Panc1 (cell line): ENCODE results near the gene RNF224. TPM values are rescaled to one million over a fixed set of nuclear protein-coding genes. Genes with fewer than 3 reads are reported as not detected.

Experiments
- ATAC-seq: fragments of 200-7000 bp; cut with Tn5 transposase; 2 replicates; pipeline ENCODE4 v1.9.1; 2020; ENCODE audit warnings: mild to moderate bottlenecking, moderate library complexity
- BruUV-seq: library from RNA; stranded (reverse); fragments of 400-500 nt; replicated peaks from 2 replicates; lab custom pipeline; 2021; lab: Mats Ljungman, UMichigan
- CTCF ChIA-PET: fragments of 300-600 bp; sonication (Branson Sonifier 250); formaldehyde crosslinking; loops from one replicate; lab custom pipeline; 2022; ENCODE audit warnings: antibody characterized with exemption; lab: Charles Lee
- POLR2A ChIA-PET: fragments of 300-600 bp; sonication (Branson Sonifier 250); formaldehyde crosslinking; loops from one replicate; lab custom pipeline; 2022; ENCODE audit warnings: antibody characterized with exemption; lab: Charles Lee
- DNase-seq: peaks from one replicate; pipeline ENCODE4 v3.0.0-alpha.2; 2010; ENCODE audit warnings: low read depth, low spot score
- H3K27ac ChIP-seq: 2 replicates; pipeline ENCODE4 v1.5.1; 2011; ENCODE audit warnings: mild to moderate bottlenecking, low read length, inconsistent platforms
- H3K27me3 ChIP-seq: fragments of 200-500 bp; sonication (Bioruptor generic); 2 replicates; pipeline ENCODE4 v1.6.0; 2014; ENCODE audit warnings: low read length, inconsistent platforms; ENCODE audit not compliant: control insufficient read depth, insufficient read depth
- H3K36me3 ChIP-seq: fragments of 200-500 bp; sonication (Bioruptor generic); 2 replicates; pipeline ENCODE4 v1.5.1; 2014; ENCODE audit warnings: inconsistent platforms, mild to moderate bottlenecking, low read length, moderate library complexity; ENCODE audit not compliant: control insufficient read depth, insufficient read depth
- H3K4me1 ChIP-seq: 2 replicates; pipeline ENCODE4 v1.5.1; 2011; ENCODE audit warnings: inconsistent platforms, mild to moderate bottlenecking, low read length, moderate library complexity; ENCODE audit not compliant: control insufficient read depth, insufficient read depth
- H3K4me3 ChIP-seq, 2 experiments: 2 replicates each; pipeline ENCODE4 v1.5.1; 2011 to 2012; ENCODE audit warnings: low read depth in 2 of 2, low read length in 2 of 2, mild to moderate bottlenecking in 2 of 2, inconsistent platforms in 1 of 2, moderate library complexity in 1 of 2
- H3K9me3 ChIP-seq: fragments of 200-500 bp; sonication (Bioruptor generic); 2 replicates; pipeline ENCODE4 v1.5.1; 2014; ENCODE audit warnings: low read depth, mild to moderate bottlenecking, inconsistent platforms, low read length, moderate library complexity; ENCODE audit not compliant: control insufficient read depth, insufficient read depth
- POLR2AphosphoS5 ChIP-seq: IDR thresholded peaks from 2 replicates; pipeline ENCODE4 v1.6.1; 2012; ENCODE audit warnings: mild to moderate bottlenecking, low read depth, low read length, moderate library complexity
- REST ChIP-seq, 2 experiments: IDR thresholded peaks; 2 replicates each; pipeline ENCODE4 v1.6.1; 2011 to 2012; ENCODE audit warnings: low read depth in 2 of 2, control low read depth in 1 of 2, low read length in 1 of 2, mild to moderate bottlenecking in 1 of 2, moderate library complexity in 1 of 2; ENCODE audit not compliant: insufficient read depth in 1 of 2
- SIN3A ChIP-seq: IDR thresholded peaks from 2 replicates; pipeline ENCODE4 v1.6.1; 2012; ENCODE audit warnings: low read depth, mild to moderate bottlenecking, low read length, moderate library complexity, borderline replicate concordance; ENCODE audit not compliant: insufficient read depth
- TCF7L2 ChIP-seq: IDR thresholded peaks from 2 replicates; pipeline ENCODE4 v1.6.1; 2011; ENCODE audit warnings: mild to moderate bottlenecking, low read depth, low read length, inconsistent platforms
- in situ Hi-C: cut with HindIII; loops from 2 replicates; pipeline ENCODE4 v1.10.0; 2016; ENCODE audit warnings: low sequenced_read_pairs, low pct_unique_long_range_greater_than_20kb
- intact Hi-C: fragments of 100-400 bp; cut with micrococcal nuclease; formaldehyde crosslinking; loops from one replicate; pipeline ENCODE4 v1.10.0; 2022; ENCODE audit not compliant: unreplicated experiment
- total RNA-seq: library from RNA; stranded (reverse); gene quantifications from one replicate; pipeline ENCODE4 v1.2.1, GENCODE V29; 2021; ENCODE audit not compliant: unreplicated experiment
- TF ChIP-seq, protein P1 (sequence below): fragments of 450-650 bp; IDR thresholded peaks from 2 replicates; pipeline ENCODE4 v1.5.1; 2017; ENCODE audit warnings: mild to moderate bottlenecking

RNF224 gene
- total RNA-seq, 1 experiment from 2014 or later = 0.15 TPM

DNA sequence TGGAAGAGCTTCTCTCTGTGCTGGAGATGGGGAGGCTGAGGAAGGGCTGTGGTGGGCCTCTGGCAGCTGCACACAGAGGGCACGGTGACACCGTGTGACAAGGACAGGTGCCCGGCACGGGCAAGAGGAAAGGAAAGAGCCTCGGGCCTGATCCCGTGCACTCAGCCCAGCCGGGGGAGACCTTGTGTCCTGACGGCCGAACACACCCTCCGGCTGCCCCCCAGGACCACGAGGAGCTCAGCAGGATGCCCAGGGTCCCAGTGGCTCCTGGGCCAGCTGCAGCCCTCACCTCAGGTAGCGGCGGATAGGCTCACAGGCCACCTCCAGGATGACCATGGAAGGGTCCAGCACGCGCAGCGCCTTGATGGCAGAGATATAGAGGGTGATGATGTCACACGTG lies 44.5 kb upstream of the RNF224 start:
- in situ Hi-C loops = no loop called here

GRCh38 chr9:137183980-137184595 lies 43.2 kb upstream of the RNF224 start:
- DNase-seq (no peak), ATAC-seq (no peak)
- Histone ChIP-seq H3K27me3 (no peaks in the 10 kb centered on the region), H3K4me1 (peaks cover 11% of the 10 kb centered on the region), H3K4me3 (no peak overlapping the region), H3K27ac (no peak overlapping the region), H3K36me3 (no peaks in the 10 kb centered on the region; the same call in 1 of the 2 replicates), H3K9me3 (no peaks in the 10 kb centered on the region)
- TF ChIP-seq REST (IDR thresholded peaks at IDR 0.05; ENCODE audit: insufficient read depth in 1 of 2, low read depth in 2 of 2, low read length in 1 of 2) = no peak
- no peak for TF ChIP-seq TCF7L2
- TF ChIP-seq, protein P1, sequence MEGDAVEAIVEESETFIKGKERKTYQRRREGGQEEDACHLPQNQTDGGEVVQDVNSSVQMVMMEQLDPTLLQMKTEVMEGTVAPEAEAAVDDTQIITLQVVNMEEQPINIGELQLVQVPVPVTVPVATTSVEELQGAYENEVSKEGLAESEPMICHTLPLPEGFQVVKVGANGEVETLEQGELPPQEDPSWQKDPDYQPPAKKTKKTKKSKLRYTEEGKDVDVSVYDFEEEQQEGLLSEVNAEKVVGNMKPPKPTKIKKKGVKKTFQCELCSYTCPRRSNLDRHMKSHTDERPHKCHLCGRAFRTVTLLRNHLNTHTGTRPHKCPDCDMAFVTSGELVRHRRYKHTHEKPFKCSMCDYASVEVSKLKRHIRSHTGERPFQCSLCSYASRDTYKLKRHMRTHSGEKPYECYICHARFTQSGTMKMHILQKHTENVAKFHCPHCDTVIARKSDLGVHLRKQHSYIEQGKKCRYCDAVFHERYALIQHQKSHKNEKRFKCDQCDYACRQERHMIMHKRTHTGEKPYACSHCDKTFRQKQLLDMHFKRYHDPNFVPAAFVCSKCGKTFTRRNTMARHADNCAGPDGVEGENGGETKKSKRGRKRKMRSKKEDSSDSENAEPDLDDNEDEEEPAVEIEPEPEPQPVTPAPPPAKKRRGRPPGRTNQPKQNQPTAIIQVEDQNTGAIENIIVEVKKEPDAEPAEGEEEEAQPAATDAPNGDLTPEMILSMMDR = no peak
- no peak for TF ChIP-seq SIN3A
- no peak for TF ChIP-seq POLR2AphosphoS5
- BruUV-seq = no TSS peak
- in situ Hi-C loops (no loop called here), intact Hi-C loops (no loop called here)
- ChIA-PET CTCF (no interaction called here), POLR2A (no interaction called here)

More for the DNA sequence above, 44.5 kb upstream of the RNF224 start:
- no TSS peak for BruUV-seq
- H3K27me3 ChIP-seq = no peaks in the 10 kb centered on the region
- ChIA-PET CTCF (no interaction called here), POLR2A (no interaction called here)
- H3K4me3 ChIP-seq = no peak overlapping the region
- TF ChIP-seq SIN3A (no peak), TCF7L2 (no peak), REST (IDR thresholded peaks at IDR 0.05; ENCODE audit: insufficient read depth in 1 of 2, low read depth in 2 of 2, low read length in 1 of 2) (no peak), POLR2AphosphoS5 (no peak)
- TF ChIP-seq, protein P1 = no peak
- H3K9me3 ChIP-seq = no peaks in the 10 kb centered on the region
- H3K36me3 ChIP-seq = no peaks in the 10 kb centered on the region; the same call in 1 of the 2 replicates
- no peak overlapping the region for H3K27ac ChIP-seq
- intact Hi-C loops = no loop called here
- H3K4me1 ChIP-seq = peaks cover 11% of the 10 kb centered on the region
- ATAC-seq (no peak), DNase-seq (no peak)
